ENCODE measurements around the gene FLAD1.

The FLAD1 gene

GRCh38 chr1:154952664-154953063 is 30.5 kb upstream of the FLAD1 start:
- DNase-seq = no peak

- no peak for DNase-seq
Observed at GRCh38 chr1:154953611-154954038, 29.5 kb upstream of the FLAD1 start.

- DNase-seq = no peak
Observed at GRCh38 chr1:154954541-154954940, 28.6 kb upstream of the FLAD1 start.

GRCh38 chr1:154955039-154955717 is 28.0 kb upstream of the FLAD1 start:
- DNase-seq = peak; percentile 98

GRCh38 chr1:154955718-154956543 is 27.2 kb upstream of the FLAD1 start, which contains the start of gene PBXIP1:
PBXIP1 (minus strand) TSS chr1:154956099; CDS start chr1:154953721, 2,378 bp downstream.
- peak; percentile 91 to 96 for DNase-seq

- no peak for DNase-seq
Observed at GRCh38 chr1:154956544-154956941, 26.6 kb upstream of the FLAD1 start.

- DNase-seq = no peak
Observed at GRCh38 chr1:154957091-154957657, 26.0 kb upstream of the FLAD1 start.

GRCh38 chr1:154958036-154958435 is 25.1 kb upstream of the FLAD1 start:
- DNase-seq = no peak

GRCh38 chr1:154958681-154959425 is 24.3 kb upstream of the FLAD1 start:
- no peak for DNase-seq

- no peak for DNase-seq
Observed at GRCh38 chr1:154959426-154959780, 23.7 kb upstream of the FLAD1 start.

- no peak for DNase-seq
Observed at GRCh38 chr1:154960446-154961136, 22.6 kb upstream of the FLAD1 start.

- peak; percentile 82 to 84 for DNase-seq
Observed at GRCh38 chr1:154961207-154962155, 21.7 kb upstream of the FLAD1 start, which contains the start of gene PYGO2. PYGO2 (minus strand) TSS chr1:154961782; CDS start chr1:154961576, 206 bp downstream.

- DNase-seq = no peak
Observed at GRCh38 chr1:154962156-154962749, 20.9 kb upstream of the FLAD1 start.

GRCh38 chr1:154962795-154963330 is 20.3 kb upstream of the FLAD1 start:
- DNase-seq = no peak

GRCh38 chr1:154963643-154964042 is 19.5 kb upstream of the FLAD1 start:
- DNase-seq = no peak

GRCh38 chr1:154964359-154964758 is 18.8 kb upstream of the FLAD1 start:
- no peak for DNase-seq

GRCh38 chr1:154966111-154966510 is 17.0 kb upstream of the FLAD1 start:
- no peak for DNase-seq

- DNase-seq = no peak
Observed at GRCh38 chr1:154967331-154967950, 15.7 kb upstream of the FLAD1 start.

- no peak for DNase-seq
Observed at GRCh38 chr1:154968731-154969130, 14.4 kb upstream of the FLAD1 start.

GRCh38 chr1:154969246-154969645 is 13.9 kb upstream of the FLAD1 start:
- DNase-seq = no peak

Data from CD4-positive, alpha-beta T cell treated with Interleukin-1 beta for 1 hour (primary cell).